Measurements from ENCODE around the gene SRSF7.
"Not testable (repeated sequence)": the region's sequence is repeated elsewhere in the genome, so short reads cannot be mapped to it uniquely, and the experiment has no call there.

The SRSF7 gene

DNA sequence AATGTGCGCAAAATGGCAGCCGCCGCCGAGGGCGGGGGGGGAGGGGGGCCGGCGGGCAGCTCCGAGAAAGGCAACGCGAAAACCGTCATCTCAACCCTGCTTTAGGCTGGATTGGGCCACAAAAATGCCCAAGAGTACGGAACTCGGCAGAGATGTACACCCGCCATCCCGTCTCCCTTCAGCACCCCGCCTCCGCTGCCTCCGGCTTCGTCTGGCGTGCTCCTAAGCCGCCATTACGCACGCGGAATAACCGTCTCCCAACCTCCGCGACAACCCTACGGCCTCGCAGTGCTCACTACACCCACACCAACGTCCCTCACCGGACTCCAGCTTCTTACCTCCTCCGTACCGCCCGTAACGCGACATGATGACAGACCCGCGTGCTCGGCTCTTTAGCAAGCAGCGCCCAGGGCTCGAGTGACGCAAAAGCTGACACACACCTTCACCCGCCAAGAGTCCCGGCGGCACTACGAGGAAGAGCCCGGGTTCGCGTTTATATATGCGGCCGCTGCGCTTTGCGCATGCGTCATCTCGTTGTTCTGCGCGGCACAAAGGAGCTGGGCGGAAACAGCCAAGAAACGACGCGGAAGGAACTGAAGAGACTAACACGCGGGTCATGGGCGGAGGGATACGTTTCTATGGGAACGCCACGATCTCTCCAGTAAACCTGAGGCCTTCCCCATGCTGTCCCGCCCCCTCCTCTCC lies at the start of gene SRSF7:
Gene SRSF7 (minus strand): TSS at position 471 of the 705 bp plus-strand sequence. CDS start 105 bp downstream, at position 366.
- H3K9me3 Mint-ChIP-seq = no peaks in the 10 kb centered on the region
- peak within 1 kb of the TSS; percentile 99 for H3K4me3 Mint-ChIP-seq
- no peaks in the 10 kb centered on the region for H3K27me3 Mint-ChIP-seq
- DNase-seq (ENCODE audit: low spot score in 2 of 2) (peak; percentile 99), ATAC-seq (ENCODE audit: low read depth) (peak; percentile 73)
- peaks cover 31% of the 10 kb centered on the region for H3K36me3 Mint-ChIP-seq
- peak within 1 kb of the TSS; percentile 100 for H3K27ac Mint-ChIP-seq
- peaks cover 34% of the 10 kb centered on the region for H3K4me1 Mint-ChIP-seq

GRCh38 chr2:38797953-38798352 lies 46.8 kb upstream of the SRSF7 start:
- Mint-ChIP-seq H3K4me1 (no peaks in the 10 kb centered on the region), H3K9me3 (no peaks in the 10 kb centered on the region), H3K27me3 (no peaks in the 10 kb centered on the region), H3K27ac (no peak overlapping the region), H3K4me3 (no peak overlapping the region), H3K36me3 (peaks cover 17% of the 10 kb centered on the region)
- DNase-seq (ENCODE audit: low spot score in 2 of 2) = no peak
- no peak for ATAC-seq (ENCODE audit: low read depth)

GRCh38 chr2:38797250-38797676 lies 46.1 kb upstream of the SRSF7 start:
- H3K4me1 Mint-ChIP-seq = no peaks in the 10 kb centered on the region
- H3K27ac Mint-ChIP-seq = no peak overlapping the region
- no peaks in the 10 kb centered on the region for H3K27me3 Mint-ChIP-seq
- no peaks in the 10 kb centered on the region for H3K9me3 Mint-ChIP-seq
- no peak for ATAC-seq (ENCODE audit: low read depth)
- DNase-seq (ENCODE audit: low spot score in 2 of 2) = no peak
- no peak overlapping the region for H3K4me3 Mint-ChIP-seq
- H3K36me3 Mint-ChIP-seq = peaks cover 16% of the 10 kb centered on the region

GRCh38 chr2:38795016-38795415 lies 43.9 kb upstream of the SRSF7 start:
- not testable (repeated sequence) for H3K4me1 Mint-ChIP-seq; H3K27me3 Mint-ChIP-seq; ATAC-seq (ENCODE audit: low read depth); H3K27ac Mint-ChIP-seq; H3K9me3 Mint-ChIP-seq; H3K4me3 Mint-ChIP-seq; DNase-seq (ENCODE audit: low spot score in 2 of 2); H3K36me3 Mint-ChIP-seq

DNA sequence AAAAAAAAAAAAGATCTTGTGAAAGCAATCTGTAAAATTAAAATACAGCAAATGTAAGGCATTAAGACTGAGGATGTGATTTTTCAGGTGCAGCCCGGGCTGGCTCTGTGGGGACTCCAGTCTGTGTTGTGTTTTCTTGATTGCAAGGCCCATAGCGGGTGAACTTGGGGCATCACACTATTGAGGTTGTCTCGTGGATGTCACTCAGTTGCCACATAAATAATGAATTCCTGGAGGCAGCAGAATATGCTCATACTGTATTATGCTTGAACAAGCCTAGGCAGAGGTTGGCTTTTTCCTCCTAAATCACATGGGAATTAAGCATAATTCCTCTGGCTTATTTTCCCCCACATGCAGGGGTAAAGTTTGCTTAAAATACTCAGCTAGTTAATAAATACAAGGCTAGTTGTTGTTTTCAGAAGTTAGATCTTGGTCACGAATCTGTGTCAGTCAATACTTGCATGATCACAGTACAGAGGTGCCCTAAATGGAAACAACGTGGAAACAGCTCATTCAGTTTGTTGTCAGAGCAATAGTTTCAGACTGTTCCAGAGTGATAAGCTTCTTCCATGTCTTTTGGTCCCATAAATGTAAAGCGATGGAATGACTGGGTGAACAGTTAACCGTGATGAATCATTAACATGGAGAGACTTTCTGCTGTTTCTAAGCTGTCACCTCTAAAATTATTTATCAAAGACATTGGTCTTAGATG lies 43.2 kb upstream of the SRSF7 start:
- H3K27me3 Mint-ChIP-seq = no peaks in the 10 kb centered on the region
- no peak overlapping the region for H3K27ac Mint-ChIP-seq
- no peak overlapping the region for H3K4me3 Mint-ChIP-seq
- H3K36me3 Mint-ChIP-seq = peaks cover 9% of the 10 kb centered on the region
- H3K9me3 Mint-ChIP-seq = no peaks in the 10 kb centered on the region
- ATAC-seq (ENCODE audit: low read depth) = no peak
- H3K4me1 Mint-ChIP-seq = no peaks in the 10 kb centered on the region
- no peak for DNase-seq (ENCODE audit: low spot score in 2 of 2)

DNA sequence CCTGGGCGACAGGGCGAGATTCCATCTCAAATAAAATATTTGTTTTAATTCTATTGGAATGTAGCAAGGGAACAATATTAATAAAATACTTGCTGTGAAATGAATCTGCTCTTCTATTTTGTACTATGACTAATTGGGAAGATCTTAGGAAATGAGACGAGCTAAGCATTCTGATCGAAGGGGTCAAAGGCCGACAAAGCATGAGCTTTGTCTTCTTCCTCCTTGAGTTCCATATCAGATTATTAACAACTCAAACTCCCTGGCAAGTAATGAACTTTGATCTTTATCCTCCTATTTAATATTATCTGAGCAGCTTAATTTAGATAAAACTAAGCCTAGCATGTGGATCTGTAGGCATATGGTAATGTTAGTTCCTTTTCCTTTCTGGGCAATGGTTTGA lies 42.4 kb upstream of the SRSF7 start:
- no peak for DNase-seq (ENCODE audit: low spot score in 2 of 2)
- H3K27ac Mint-ChIP-seq = no peak overlapping the region
- H3K4me3 Mint-ChIP-seq = no peak overlapping the region
- ATAC-seq (ENCODE audit: low read depth) = no peak
- H3K4me1 Mint-ChIP-seq = no peaks in the 10 kb centered on the region
- H3K27me3 Mint-ChIP-seq = no peaks in the 10 kb centered on the region
- peaks cover 9% of the 10 kb centered on the region for H3K36me3 Mint-ChIP-seq
- no peaks in the 10 kb centered on the region for H3K9me3 Mint-ChIP-seq

DNA sequence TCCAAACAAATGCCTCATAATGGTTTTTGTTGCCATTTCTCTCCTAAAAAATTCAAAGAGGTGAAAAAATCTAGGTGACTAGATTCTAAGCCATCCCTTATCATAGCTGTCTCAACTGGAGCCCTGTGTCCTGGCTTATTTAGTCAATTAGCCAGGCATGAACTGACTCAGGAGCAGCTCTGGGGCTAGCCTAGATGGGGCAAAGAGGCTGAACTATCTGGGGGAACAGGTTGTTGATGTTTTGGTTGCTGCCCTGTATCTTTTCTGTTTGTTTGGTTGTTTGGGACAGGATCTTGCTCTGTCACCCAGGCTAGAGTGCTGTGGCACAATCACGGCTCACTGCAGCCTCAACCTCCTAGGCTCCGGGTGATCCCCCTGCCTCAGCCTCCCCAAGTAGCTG lies 41.6 kb upstream of the SRSF7 start:
- Mint-ChIP-seq H3K27ac (no peak overlapping the region), H3K4me1 (no peaks in the 10 kb centered on the region), H3K9me3 (no peaks in the 10 kb centered on the region), H3K36me3 (peaks cover 4% of the 10 kb centered on the region), H3K4me3 (no peak overlapping the region), H3K27me3 (no peaks in the 10 kb centered on the region)
- DNase-seq (ENCODE audit: low spot score in 2 of 2) (no peak), ATAC-seq (ENCODE audit: low read depth) (no peak)

DNA sequence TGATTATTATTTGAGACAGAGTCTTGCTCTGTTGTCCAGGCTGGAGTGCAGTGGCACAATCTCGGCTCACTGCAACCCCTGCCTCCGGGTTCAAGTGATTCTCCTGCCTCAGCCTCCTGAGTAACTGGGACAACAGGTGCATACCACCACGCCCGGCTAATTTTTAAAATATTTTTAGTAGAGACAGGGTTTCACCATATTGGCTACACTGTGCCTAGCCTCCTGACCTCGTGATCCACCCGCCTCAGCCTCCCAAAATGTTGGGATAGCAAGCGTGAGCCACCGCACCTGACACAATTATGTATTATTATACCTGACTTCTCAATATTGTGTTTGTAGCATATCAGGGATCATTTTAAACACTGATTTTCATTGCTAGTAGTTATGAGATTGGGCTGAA lies 41.2 kb upstream of the SRSF7 start:
- not testable (repeated sequence) for DNase-seq (ENCODE audit: low spot score in 2 of 2); H3K4me3 Mint-ChIP-seq; H3K4me1 Mint-ChIP-seq; H3K27ac Mint-ChIP-seq; H3K27me3 Mint-ChIP-seq; H3K36me3 Mint-ChIP-seq; ATAC-seq (ENCODE audit: low read depth); H3K9me3 Mint-ChIP-seq

DNA sequence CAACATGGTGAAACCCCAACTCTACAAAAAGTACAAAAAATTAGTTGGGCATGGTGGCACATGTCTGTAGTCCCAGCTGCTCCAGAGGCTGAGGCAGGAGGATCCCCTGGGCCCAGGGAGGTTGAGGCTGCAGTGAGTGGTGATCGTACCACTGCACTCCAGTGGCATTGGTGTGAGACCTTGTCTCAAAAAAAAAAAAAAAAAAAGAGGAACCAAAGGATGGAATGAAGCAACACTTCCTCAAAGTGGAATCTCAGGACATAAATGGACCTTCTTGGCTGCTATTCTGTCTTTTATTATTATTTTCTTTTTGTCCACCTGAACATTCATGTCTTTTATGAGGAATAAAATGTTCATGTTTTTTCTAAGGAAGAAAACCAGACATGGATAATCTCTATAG lies 40.6 kb upstream of the SRSF7 start:
- ATAC-seq (ENCODE audit: low read depth) = peak; percentile 60
- Mint-ChIP-seq H3K27ac (no peak overlapping the region), H3K36me3 (no peaks in the 10 kb centered on the region), H3K27me3 (no peaks in the 10 kb centered on the region), H3K4me1 (no peaks in the 10 kb centered on the region), H3K9me3 (no peaks in the 10 kb centered on the region), H3K4me3 (no peak overlapping the region)
- no peak for DNase-seq (ENCODE audit: low spot score in 2 of 2)

DNA sequence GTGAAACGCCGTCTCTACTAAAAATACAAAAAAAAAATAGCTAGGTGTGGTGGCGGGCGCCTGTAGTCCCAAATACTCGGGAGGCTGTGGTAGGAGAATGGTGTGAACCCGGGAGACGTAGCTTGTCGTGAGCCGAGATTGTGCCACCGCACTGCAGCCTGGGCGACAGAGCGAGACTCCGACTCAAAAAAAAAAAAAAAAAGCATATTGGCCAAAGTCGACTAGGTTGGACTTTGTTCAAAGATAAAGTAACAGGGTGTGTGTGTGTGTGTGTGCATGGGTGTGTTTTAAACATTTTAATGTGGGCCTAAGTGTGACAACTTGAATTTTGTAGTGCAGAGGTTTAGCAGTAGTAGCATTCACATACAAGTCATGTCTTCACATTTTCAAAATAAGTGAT lies 38.5 kb upstream of the SRSF7 start:
- no peaks in the 10 kb centered on the region for H3K9me3 Mint-ChIP-seq
- no peaks in the 10 kb centered on the region for H3K27me3 Mint-ChIP-seq
- no peaks in the 10 kb centered on the region for H3K4me1 Mint-ChIP-seq
- H3K36me3 Mint-ChIP-seq = no peaks in the 10 kb centered on the region
- no peak for DNase-seq (ENCODE audit: low spot score in 2 of 2)
- no peak overlapping the region for H3K4me3 Mint-ChIP-seq
- no peak overlapping the region for H3K27ac Mint-ChIP-seq
- no peak for ATAC-seq (ENCODE audit: low read depth)

DNA sequence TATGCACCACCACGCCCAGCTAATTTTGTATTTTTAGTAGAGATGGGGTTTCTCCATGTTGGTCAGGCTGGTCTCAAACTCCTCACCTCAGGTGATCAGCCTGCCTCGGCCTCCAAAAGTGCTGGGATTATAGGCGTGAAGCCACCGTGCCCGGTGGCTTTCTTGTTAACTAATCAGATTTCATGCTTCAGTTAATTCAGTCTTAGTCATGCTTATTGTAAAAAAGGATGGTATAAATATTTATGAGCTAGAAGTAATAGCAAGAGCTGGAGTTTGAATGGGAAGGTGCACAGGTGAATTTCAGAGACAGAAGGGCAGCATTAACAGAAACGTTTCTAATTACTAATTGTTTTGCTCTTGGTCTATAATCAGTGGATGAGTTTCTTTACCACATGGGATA lies 37.1 kb upstream of the SRSF7 start:
- ATAC-seq (ENCODE audit: low read depth) (no peak), DNase-seq (ENCODE audit: low spot score in 2 of 2) (no peak)
- H3K27me3 Mint-ChIP-seq = no peaks in the 10 kb centered on the region

GRCh38 chr2:38783586-38783985 lies 32.4 kb upstream of the SRSF7 start:
- Mint-ChIP-seq H3K27me3 (no peaks in the 10 kb centered on the region), H3K4me3 (no peak overlapping the region), H3K4me1 (peaks cover 2% of the 10 kb centered on the region), H3K9me3 (no peaks in the 10 kb centered on the region), H3K36me3 (peaks cover 9% of the 10 kb centered on the region), H3K27ac (no peak overlapping the region)
- DNase-seq (ENCODE audit: low spot score in 2 of 2) = no peak
- no peak for ATAC-seq (ENCODE audit: low read depth)

More for the DNA sequence above, 37.1 kb upstream of the SRSF7 start:
- H3K27ac Mint-ChIP-seq = no peak overlapping the region
- no peaks in the 10 kb centered on the region for H3K9me3 Mint-ChIP-seq
- no peaks in the 10 kb centered on the region for H3K4me1 Mint-ChIP-seq
- H3K4me3 Mint-ChIP-seq = no peak overlapping the region
- no peaks in the 10 kb centered on the region for H3K36me3 Mint-ChIP-seq

- ATAC-seq (ENCODE audit: low read depth) (no peak), DNase-seq (ENCODE audit: low spot score in 2 of 2) (no peak)
- H3K4me1 Mint-ChIP-seq = peaks cover 9% of the 10 kb centered on the region
- H3K4me3 Mint-ChIP-seq = peak overlapping the region; percentile 100
- H3K9me3 Mint-ChIP-seq = no peaks in the 10 kb centered on the region
- peak overlapping the region; percentile 94 for H3K27ac Mint-ChIP-seq
- H3K27me3 Mint-ChIP-seq = peaks cover 5% of the 10 kb centered on the region
- H3K36me3 Mint-ChIP-seq = peaks cover 9% of the 10 kb centered on the region
Measured at GRCh38 chr2:38778687-38779082, 27.5 kb upstream of the SRSF7 start.

DNA sequence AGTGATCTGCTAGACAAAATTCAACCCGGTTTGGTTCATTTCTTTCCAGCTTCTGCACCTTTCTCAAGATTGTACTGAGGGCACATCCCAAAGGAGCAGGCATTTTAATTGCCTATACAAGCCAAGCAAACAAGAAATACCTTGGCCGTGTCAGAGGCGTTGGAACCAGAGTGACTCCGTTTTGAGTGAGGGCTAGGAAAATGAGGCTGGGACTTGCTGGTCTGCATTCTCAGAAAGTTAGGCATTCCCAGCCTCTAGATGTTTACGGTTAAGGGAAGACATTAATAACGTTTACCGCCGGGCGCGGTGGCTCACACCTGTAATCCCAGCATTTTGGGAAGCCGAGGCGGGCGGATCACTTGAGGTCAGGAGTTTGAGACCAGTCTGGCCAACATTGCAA lies 25.4 kb upstream of the SRSF7 start:
- no peak for DNase-seq (ENCODE audit: low spot score in 2 of 2)
- peak overlapping the region; percentile 8 for H3K4me3 Mint-ChIP-seq
- peaks cover 7% of the 10 kb centered on the region for H3K4me1 Mint-ChIP-seq
- peaks cover 4% of the 10 kb centered on the region for H3K36me3 Mint-ChIP-seq
- H3K9me3 Mint-ChIP-seq = no peaks in the 10 kb centered on the region
- ATAC-seq (ENCODE audit: low read depth) = no peak
- H3K27me3 Mint-ChIP-seq = peaks cover 5% of the 10 kb centered on the region
- no peak overlapping the region for H3K27ac Mint-ChIP-seq

DNA sequence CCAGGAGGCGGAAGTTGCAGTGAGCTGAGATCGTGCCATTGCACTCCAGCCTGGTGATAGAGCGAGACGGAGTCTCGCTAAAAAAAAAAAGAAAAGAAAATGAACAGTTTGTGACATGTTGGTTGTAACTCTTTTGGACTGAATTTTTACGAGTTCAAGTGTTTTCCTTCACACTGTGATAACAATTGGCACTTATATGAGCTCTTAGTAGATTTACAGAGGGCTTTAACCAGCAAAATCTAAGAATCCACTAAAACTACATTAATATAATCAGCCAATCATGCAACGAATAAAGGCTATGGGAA lies 24.7 kb upstream of the SRSF7 start:
- H3K4me3 Mint-ChIP-seq = no peak overlapping the region
- H3K27ac Mint-ChIP-seq = no peak overlapping the region
- DNase-seq (ENCODE audit: low spot score in 2 of 2) = no peak
- no peaks in the 10 kb centered on the region for H3K36me3 Mint-ChIP-seq
- H3K9me3 Mint-ChIP-seq = no peaks in the 10 kb centered on the region
- peaks cover 5% of the 10 kb centered on the region for H3K27me3 Mint-ChIP-seq
- peaks cover 7% of the 10 kb centered on the region for H3K4me1 Mint-ChIP-seq
- no peak for ATAC-seq (ENCODE audit: low read depth)

Data from memory B cell (primary cell).